IPS DF 6.9 (cell line): Measurements from ENCODE around the gene TRIM17.

ENCODE experiments used
- DNase-seq: peaks from one replicate; pipeline ENCODE4 v3.0.0-alpha.2; 2013; ENCODE audit warnings: low read depth, low spot score
- H3K27ac ChIP-seq: one replicate; pipeline ENCODE4 v1.5.1; 2013; ENCODE audit warnings: low read length, control low read depth
- H3K27me3 ChIP-seq: 2 replicates; pipeline ENCODE4 v1.6.1; 2013; ENCODE audit warnings: mild to moderate bottlenecking, low read length; ENCODE audit not compliant: control insufficient read depth, insufficient read depth
- H3K36me3 ChIP-seq: 2 replicates; pipeline ENCODE4 v1.6.1; 2013; ENCODE audit warnings: low read length; ENCODE audit not compliant: control insufficient read depth, insufficient read depth
- H3K4me1 ChIP-seq: 2 replicates; pipeline ENCODE4 v1.6.1; 2013; ENCODE audit warnings: low read length; ENCODE audit not compliant: control insufficient read depth, insufficient read depth
- H3K4me3 ChIP-seq: 2 replicates; pipeline ENCODE4 v1.5.1; 2013; ENCODE audit warnings: mild to moderate bottlenecking, low read length
- H3K9me3 ChIP-seq: 2 replicates; pipeline ENCODE4 v1.6.1; 2013; ENCODE audit warnings: low read length, inconsistent platforms; ENCODE audit not compliant: control insufficient read depth, insufficient read depth
- WGBS: extraction: QIAGEN DNeasy Blood & Tissue Kit; methylation state at CpG from one replicate; pipeline ENCODE4 v1.1.7; 2013; ENCODE audit warnings: mixed read lengths, missing lambda C conversion rate; ENCODE audit not compliant: insufficient read length, insufficient coverage; 5-methylcytosine and 5-hydroxymethylcytosine counted together

The TRIM17 gene

GRCh38 chr1:228373004-228373680 lies 43.5 kb downstream of the TRIM17 start:
- Histone ChIP-seq H3K4me1 (peaks cover 5% of the 10 kb centered on the region; the same call in 1 of the 2 replicates), H3K27ac (no peak overlapping the region), H3K27me3 (peaks cover 2% of the 10 kb centered on the region; the same call in 1 of the 2 replicates), H3K4me3 (no peak overlapping the region), H3K9me3 (no peaks in the 10 kb centered on the region), H3K36me3 (no peaks in the 10 kb centered on the region; the same call in 1 of the 2 replicates)
- no CpG with 5 or more reads among the region's 12 CpGs for WGBS
- DNase-seq: no peak

GRCh38 chr1:228372183-228373003 lies 44.3 kb downstream of the TRIM17 start:
- H3K4me3 ChIP-seq: no peak overlapping the region
- no peaks in the 10 kb centered on the region for H3K9me3 ChIP-seq
- no peak for DNase-seq
- H3K27me3 ChIP-seq: no peaks in the 10 kb centered on the region
- H3K27ac ChIP-seq: no peak overlapping the region
- no peaks in the 10 kb centered on the region; the same call in 1 of the 2 replicates for H3K36me3 ChIP-seq
- no CpG with 5 or more reads among the region's 34 CpGs for WGBS
- no peaks in the 10 kb centered on the region; the same call in 1 of the 2 replicates for H3K4me1 ChIP-seq

- Histone ChIP-seq H3K4me1 (no peaks in the 10 kb centered on the region; the same call in 1 of the 2 replicates), H3K4me3 (no peak overlapping the region), H3K9me3 (no peaks in the 10 kb centered on the region), H3K36me3 (no peaks in the 10 kb centered on the region; the same call in 1 of the 2 replicates), H3K27me3 (no peaks in the 10 kb centered on the region), H3K27ac (no peak overlapping the region)
- DNase-seq: no peak
- no CpG with 5 or more reads among the region's 4 CpGs for WGBS
These were observed 44.9 kb downstream of the TRIM17 start for GRCh38 chr1:228371741-228372182.

GRCh38 chr1:228370941-228371740 lies 45.5 kb downstream of the TRIM17 start:
- no CpG with 5 or more reads among the region's 50 CpGs for WGBS

GRCh38 chr1:228370439-228370940 lies 46.2 kb downstream of the TRIM17 start:
- H3K4me1 ChIP-seq: no peaks in the 10 kb centered on the region; the same call in 1 of the 2 replicates
- WGBS: no CpG with 5 or more reads among the region's 10 CpGs
- H3K36me3 ChIP-seq: no peaks in the 10 kb centered on the region; the same call in 1 of the 2 replicates
- no peak overlapping the region for H3K4me3 ChIP-seq
- no peak overlapping the region for H3K27ac ChIP-seq
- H3K9me3 ChIP-seq: no peaks in the 10 kb centered on the region
- H3K27me3 ChIP-seq: no peaks in the 10 kb centered on the region
- no peak for DNase-seq

More at GRCh38 chr1:228370941-228371740, 45.5 kb downstream of the TRIM17 start:
- H3K4me1 ChIP-seq: no peaks in the 10 kb centered on the region; the same call in 1 of the 2 replicates
- H3K4me3 ChIP-seq: no peak overlapping the region
- no peaks in the 10 kb centered on the region for H3K27me3 ChIP-seq
- no peaks in the 10 kb centered on the region for H3K9me3 ChIP-seq
- DNase-seq: no peak
- no peak overlapping the region for H3K27ac ChIP-seq
- H3K36me3 ChIP-seq: no peaks in the 10 kb centered on the region; the same call in 1 of the 2 replicates

GRCh38 chr1:228369608-228370438 lies 46.8 kb downstream of the TRIM17 start:
- no peaks in the 10 kb centered on the region; the same call in 1 of the 2 replicates for H3K36me3 ChIP-seq

GRCh38 chr1:228368801-228369607 lies 47.7 kb downstream of the TRIM17 start:
- Histone ChIP-seq H3K27me3 (no peaks in the 10 kb centered on the region), H3K27ac (no peak overlapping the region), H3K36me3 (no peaks in the 10 kb centered on the region; the same call in 1 of the 2 replicates), H3K4me1 (no peaks in the 10 kb centered on the region; the same call in 1 of the 2 replicates), H3K4me3 (no peak overlapping the region), H3K9me3 (no peaks in the 10 kb centered on the region)
- no peak for DNase-seq
- WGBS: no CpG with 5 or more reads among the region's 15 CpGs

More at GRCh38 chr1:228369608-228370438, 46.8 kb downstream of the TRIM17 start:
- H3K4me1 ChIP-seq: no peaks in the 10 kb centered on the region; the same call in 1 of the 2 replicates
- H3K27me3 ChIP-seq: no peaks in the 10 kb centered on the region
- no peak for DNase-seq
- no peaks in the 10 kb centered on the region for H3K9me3 ChIP-seq
- no peak overlapping the region for H3K27ac ChIP-seq
- no CpG with 5 or more reads among the region's 18 CpGs for WGBS
- H3K4me3 ChIP-seq: no peak overlapping the region

GRCh38 chr1:228367798-228368791 lies 48.6 kb downstream of the TRIM17 start:
- no peak for DNase-seq
- Histone ChIP-seq H3K4me3 (no peak overlapping the region), H3K36me3 (no peaks in the 10 kb centered on the region; the same call in 1 of the 2 replicates), H3K27ac (no peak overlapping the region), H3K4me1 (no peaks in the 10 kb centered on the region; the same call in 1 of the 2 replicates), H3K9me3 (no peaks in the 10 kb centered on the region), H3K27me3 (no peaks in the 10 kb centered on the region)
- WGBS: no CpG with 5 or more reads among the region's 25 CpGs
